ENCODE measurements around the gene EYA4. TPM values are rescaled to one million over a fixed set of nuclear protein-coding genes. Genes with fewer than 3 reads are reported as not detected.

The EYA4 gene
- total RNA-seq, 1 experiment from 2014 or later = not detected

- Histone ChIP-seq H3K4me3 (ENCODE audit: low read depth, low read length) (no peak overlapping the region), H3K27me3 (replicated peaks; ENCODE audit: control insufficient read depth, insufficient read depth, low read length) (no peaks in the 10 kb centered on the region), H3K36me3 (ENCODE audit: control insufficient read depth, insufficient read depth, low read length) (no peaks in the 10 kb centered on the region), H3K4me1 (no peaks in the 10 kb centered on the region), H3K9me3 (no peaks in the 10 kb centered on the region)
- no peak for TF ChIP-seq CTCF (IDR thresholded peaks at IDR 0.05; ENCODE audit: insufficient read depth in 1 of 2, low read depth in 1 of 2, low read length in 1 of 2, severe bottlenecking in 1 of 2, unreplicated experiment in 1 of 2)
- intact Hi-C loops (cut with micrococcal nuclease; ENCODE audit: unreplicated experiment) = no loop called here
- no peaks in the 10 kb centered on the region for H3K9me3 Mint-ChIP-seq (ENCODE audit: unreplicated experiment)
- H3K4me1 Mint-ChIP-seq (ENCODE audit: low read depth, unreplicated experiment) = no peaks in the 10 kb centered on the region
- POLR2A ChIA-PET = no interaction called here
- peaks cover 3% of the 10 kb centered on the region for H3K27me3 Mint-ChIP-seq (ENCODE audit: insufficient read depth, unreplicated experiment)
- no peak overlapping the region for H3K4me3 Mint-ChIP-seq (ENCODE audit: unreplicated experiment)
- no peaks in the 10 kb centered on the region for H3K36me3 Mint-ChIP-seq (ENCODE audit: insufficient read depth, unreplicated experiment)
- H3K27ac Mint-ChIP-seq (ENCODE audit: unreplicated experiment) = no peak overlapping the region
- CTCF ChIA-PET = no interaction called here
- no peak for DNase-seq
- no TSS peak for BruUV-seq (replicated peaks)
Observed at GRCh38 chr6:133333852-133334251, 92.7 kb downstream of the EYA4 start.

DNA sequence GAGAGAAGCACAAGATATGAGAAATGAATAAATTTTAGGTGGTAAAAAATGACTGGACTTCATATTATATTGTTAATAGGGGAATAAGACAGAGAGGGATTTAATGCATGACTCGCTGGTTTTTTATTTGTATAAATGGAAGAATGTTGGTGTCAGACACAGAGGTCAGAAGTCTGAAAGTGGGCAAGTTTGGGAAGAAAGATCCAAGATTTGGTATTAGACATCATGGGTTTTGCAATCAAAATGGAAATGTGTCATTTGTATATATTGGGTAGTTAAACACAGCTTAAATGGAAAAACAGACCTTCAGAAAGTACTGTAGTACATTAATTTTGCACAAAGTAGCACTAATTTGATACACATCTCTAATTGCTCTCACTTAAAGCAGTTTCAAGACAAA lies 96.2 kb downstream of the EYA4 start:
- Mint-ChIP-seq H3K4me3 (ENCODE audit: unreplicated experiment) (no peak overlapping the region), H3K9me3 (ENCODE audit: unreplicated experiment) (no peaks in the 10 kb centered on the region), H3K27me3 (ENCODE audit: insufficient read depth, unreplicated experiment) (peaks cover 3% of the 10 kb centered on the region), H3K4me1 (ENCODE audit: low read depth, unreplicated experiment) (no peaks in the 10 kb centered on the region), H3K36me3 (ENCODE audit: insufficient read depth, unreplicated experiment) (no peaks in the 10 kb centered on the region), H3K27ac (ENCODE audit: unreplicated experiment) (no peak overlapping the region)
- POLR2A ChIA-PET = no interaction called here
- BruUV-seq (replicated peaks) = no TSS peak
- intact Hi-C loops (cut with micrococcal nuclease; ENCODE audit: unreplicated experiment) = no loop called here
- no peaks in the 10 kb centered on the region for H3K9me3 ChIP-seq
- H3K36me3 ChIP-seq (ENCODE audit: control insufficient read depth, insufficient read depth, low read length) = no peaks in the 10 kb centered on the region
- no peaks in the 10 kb centered on the region; the same call in 1 of the 2 replicates for H3K4me1 ChIP-seq
- no peak overlapping the region for H3K4me3 ChIP-seq (ENCODE audit: low read depth, low read length)
- H3K27me3 ChIP-seq (replicated peaks; ENCODE audit: control insufficient read depth, insufficient read depth, low read length) = no peaks in the 10 kb centered on the region
- CTCF ChIA-PET = no interaction called here
- no peak for DNase-seq
- TF ChIP-seq CTCF (IDR thresholded peaks at IDR 0.05; ENCODE audit: insufficient read depth in 1 of 2, low read depth in 1 of 2, low read length in 1 of 2, severe bottlenecking in 1 of 2, unreplicated experiment in 1 of 2) = no peak

GRCh38 chr6:133339543-133340384 lies 98.6 kb downstream of the EYA4 start:
- Mint-ChIP-seq H3K27ac (ENCODE audit: unreplicated experiment) (no peak overlapping the region), H3K27me3 (ENCODE audit: insufficient read depth, unreplicated experiment) (peaks cover 3% of the 10 kb centered on the region), H3K4me1 (ENCODE audit: low read depth, unreplicated experiment) (no peaks in the 10 kb centered on the region), H3K36me3 (ENCODE audit: insufficient read depth, unreplicated experiment) (no peaks in the 10 kb centered on the region), H3K4me3 (ENCODE audit: unreplicated experiment) (no peak overlapping the region), H3K9me3 (ENCODE audit: unreplicated experiment) (no peaks in the 10 kb centered on the region)
- CTCF ChIA-PET = no interaction called here
- no TSS peak for BruUV-seq (replicated peaks)
- no peaks in the 10 kb centered on the region; the same call in 1 of the 2 replicates for H3K4me1 ChIP-seq
- H3K36me3 ChIP-seq (ENCODE audit: control insufficient read depth, insufficient read depth, low read length) = no peaks in the 10 kb centered on the region
- POLR2A ChIA-PET = no interaction called here
- H3K4me3 ChIP-seq (ENCODE audit: low read depth, low read length) = no peak overlapping the region
- TF ChIP-seq CTCF (IDR thresholded peaks at IDR 0.05; ENCODE audit: insufficient read depth in 1 of 2, low read depth in 1 of 2, low read length in 1 of 2, severe bottlenecking in 1 of 2, unreplicated experiment in 1 of 2) = no peak
- H3K9me3 ChIP-seq = no peaks in the 10 kb centered on the region
- H3K27me3 ChIP-seq (replicated peaks; ENCODE audit: control insufficient read depth, insufficient read depth, low read length) = no peaks in the 10 kb centered on the region
- intact Hi-C loops (cut with micrococcal nuclease; ENCODE audit: unreplicated experiment) = no loop called here
- DNase-seq = no peak
